Measurements from ENCODE around the gene PAK1. TPM values are rescaled to one million over a fixed set of nuclear protein-coding genes. Genes with fewer than 3 reads are reported as not detected.
A peak's percentile ranks its signal among the peaks of the same experiment; 100 is the strongest.

Gene PAK1
- total and polyA plus RNA-seq, 8 donors, result 16.7 to 89.5 (median 46.5) TPM

GRCh38 chr11:77518471-77518870 is 44.6 kb upstream of the PAK1 start:
- intact Hi-C loops (cut with DNase I; ENCODE audit: low total_unique reads), result no loop called here
- no peaks in the 10 kb centered on the region for H3K4me1 ChIP-seq
- H3K9me3 ChIP-seq, result no peaks in the 10 kb centered on the region
- H3K27ac ChIP-seq, result no peak overlapping the region
- H3K27me3 ChIP-seq, result no peaks in the 10 kb centered on the region
- DNase-seq, result no peak
- no peaks in the 10 kb centered on the region for H3K36me3 ChIP-seq
- 72 to 86% (median 78%) methylated on average over 2 of the region's 2 CpGs for WGBS, 5 donors
- H3K4me3 ChIP-seq, result no peak overlapping the region
- no peak for TF ChIP-seq POLR2AphosphoS5 (IDR thresholded peaks at IDR 0.05)
- TF ChIP-seq EP300 (IDR thresholded peaks at IDR 0.05), result no peak
- TF ChIP-seq POLR2A (IDR thresholded peaks at IDR 0.05), result no peak

- Histone ChIP-seq H3K27ac (no peak overlapping the region), H3K36me3 (no peaks in the 10 kb centered on the region), H3K27me3 (no peaks in the 10 kb centered on the region), H3K4me3 (no peak overlapping the region), H3K4me1 (no peaks in the 10 kb centered on the region), H3K9me3 (no peaks in the 10 kb centered on the region)
- intact Hi-C loops (cut with DNase I; ENCODE audit: low total_unique reads), result no loop called here
- no peak for DNase-seq
- WGBS, 5 donors, result 89 to 99% (median 91%) methylated on average over 3 of the region's 3 CpGs
- no peak for TF ChIP-seq POLR2AphosphoS5 (IDR thresholded peaks at IDR 0.05)
- TF ChIP-seq EP300 (IDR thresholded peaks at IDR 0.05), result no peak
- TF ChIP-seq POLR2A (IDR thresholded peaks at IDR 0.05), result no peak
- TF ChIP-seq CTCF (IDR thresholded peaks at IDR 0.05), result no peak
Observed at GRCh38 chr11:77517753-77518152, 43.9 kb upstream of the PAK1 start.

DNA sequence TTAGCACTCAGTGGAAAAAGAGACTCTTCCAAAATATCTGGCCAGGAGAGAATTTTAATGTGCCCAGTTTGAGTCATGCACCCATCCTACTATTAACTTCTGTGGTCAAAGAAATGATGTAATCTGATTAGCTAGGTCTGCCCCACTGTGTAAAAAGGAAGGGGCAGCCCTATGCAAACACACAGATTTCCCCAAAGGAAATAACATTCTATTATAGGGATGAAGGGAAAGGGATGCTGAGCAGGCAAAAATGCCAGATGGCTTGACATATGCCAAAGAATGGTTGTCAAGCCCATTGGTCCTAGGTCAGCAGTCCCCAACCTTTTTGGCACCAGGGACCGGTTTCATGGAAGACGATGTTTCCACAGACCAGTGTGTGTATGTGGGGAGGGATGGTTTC is 43.3 kb upstream of the PAK1 start:
- H3K4me1 ChIP-seq, result no peaks in the 10 kb centered on the region
- no peak for TF ChIP-seq EP300 (IDR thresholded peaks at IDR 0.05)
- TF ChIP-seq POLR2A (IDR thresholded peaks at IDR 0.05), result no peak
- no peak for TF ChIP-seq POLR2AphosphoS5 (IDR thresholded peaks at IDR 0.05)
- TF ChIP-seq CTCF (IDR thresholded peaks at IDR 0.05), result no peak
- DNase-seq, result no peak
- no peak overlapping the region for H3K4me3 ChIP-seq
- H3K27me3 ChIP-seq, result no peaks in the 10 kb centered on the region
- WGBS, 5 donors, result 89 to 96% (median 92%) methylated on average over 2 of the region's 2 CpGs
- intact Hi-C loops (cut with DNase I; ENCODE audit: low total_unique reads), result no loop called here
- H3K36me3 ChIP-seq, result no peaks in the 10 kb centered on the region
- H3K27ac ChIP-seq, result no peak overlapping the region
- no peaks in the 10 kb centered on the region for H3K9me3 ChIP-seq

GRCh38 chr11:77515483-77515882 is 41.6 kb upstream of the PAK1 start:
- Histone ChIP-seq H3K9me3 (no peaks in the 10 kb centered on the region), H3K27me3 (no peaks in the 10 kb centered on the region), H3K36me3 (no peaks in the 10 kb centered on the region), H3K27ac (peak overlapping the region in 1 of 5 donors; percentile 28), H3K4me1 (peaks cover 0 to 9% (median 0%) of the 10 kb centered on the region in 4 donors), H3K4me3 (no peak overlapping the region)
- DNase-seq, result peak in 1 of 2 donors; percentile 56
- no peak for TF ChIP-seq POLR2AphosphoS5 (IDR thresholded peaks at IDR 0.05)
- no peak for TF ChIP-seq EP300 (IDR thresholded peaks at IDR 0.05)
- no peak for TF ChIP-seq POLR2A (IDR thresholded peaks at IDR 0.05)
- intact Hi-C loops (cut with DNase I; ENCODE audit: low total_unique reads), result no loop called here
- WGBS, 5 donors, result 44 to 71% (median 51%) methylated on average over 3 of the region's 3 CpGs

- Histone ChIP-seq H3K27me3 (no peaks in the 10 kb centered on the region), H3K9me3 (no peaks in the 10 kb centered on the region), H3K4me3 (no peak overlapping the region), H3K4me1 (peaks cover 0 to 9% (median 0%) of the 10 kb centered on the region in 4 donors), H3K36me3 (no peaks in the 10 kb centered on the region), H3K27ac (peak overlapping the region in 2 of 5 donors; percentile 28 to 32)
- intact Hi-C loops (cut with DNase I; ENCODE audit: low total_unique reads), result no loop called here
- peak in 1 of 2 donors; percentile 42 for DNase-seq
- 46 to 59% (median 50%) methylated on average over 3 of the region's 3 CpGs for WGBS, 5 donors
- no peak for TF ChIP-seq EP300 (IDR thresholded peaks at IDR 0.05)
- TF ChIP-seq POLR2AphosphoS5 (IDR thresholded peaks at IDR 0.05), result no peak
- no peak for TF ChIP-seq POLR2A (IDR thresholded peaks at IDR 0.05)
- no peak for TF ChIP-seq CTCF (IDR thresholded peaks at IDR 0.05)
Observed at GRCh38 chr11:77515063-77515462, 41.2 kb upstream of the PAK1 start.
